HepG2 (cell line): ENCODE data around the gene C3orf52. TPM values are rescaled to one million over a fixed set of nuclear protein-coding genes. Genes with fewer than 3 reads are reported as not detected.

Source experiments
- ATAC-seq: fragments of 200-7000 bp; cut with Tn5 transposase; 3 replicates; pipeline ENCODE4 v1.9.1; 2020; ENCODE audit warnings: mild to moderate bottlenecking, moderate library complexity
- BruUV-seq: library from RNA; stranded (reverse); fragments of 400-500 nt; replicated peaks from 2 replicates; lab custom pipeline; 2021; lab: Mats Ljungman, UMichigan
- CTCF ChIA-PET: fragments of 300-600 bp; formaldehyde crosslinking; extraction: SDS; loops from one replicate; lab custom pipeline; 2021; ENCODE audit warnings: low total read pairs, inconsistent platforms, low intra/inter-chr PET ratio; lab: Yijun Ruan, JAX
- POLR2A ChIA-PET: fragments of 350-600 bp; sonication (Branson Sonifier 250); formaldehyde crosslinking; loops from one replicate; lab custom pipeline; 2020; ENCODE audit warnings: antibody characterized with exemption, inconsistent platforms; lab: Yijun Ruan, JAX
- DNase-seq: peaks from one replicate; pipeline ENCODE4 v3.0.0-alpha.2; 2015; ENCODE audit warnings: low spot score
- FAIRE-seq: peaks from 3 replicates; lab custom pipeline; 2011; peaks lifted over from hg19 to GRCh38; lab: Jason Lieb, UNC
- H2AFZ ChIP-seq: one replicate; pipeline ENCODE4 v1.6.1; 2011; ENCODE audit warnings: low read length, inconsistent platforms
- H3K27ac ChIP-seq: fragments of 300-600 bp; 3 replicates; pipeline ENCODE4 v1.8.0; 2011; ENCODE audit warnings: mixed run types, mild to moderate bottlenecking, mixed read lengths, low read length, inconsistent platforms; ENCODE audit not compliant: insufficient read depth; ENCODE audit errors: extremely low read length
- H3K27me3 ChIP-seq, 2 experiments: fragments of 200-600 bp in 1 of 2; 2 replicates in 1 of 2; 3 replicates in 1 of 2; pipeline versions ENCODE4 v1.6.0 to v1.8.0; 2011; ENCODE audit warnings: low read length in 2 of 2, mild to moderate bottlenecking in 2 of 2, moderate library complexity in 2 of 2, inconsistent platforms in 1 of 2; ENCODE audit not compliant: insufficient read depth in 2 of 2, control insufficient read depth in 1 of 2
- H3K36me3 ChIP-seq, 2 experiments: fragments of 200-600 bp in 1 of 2; replicated peaks in 1 of 2; 2 replicates in 1 of 2; 3 replicates in 1 of 2; pipeline versions ENCODE4 v1.5.1 to v1.8.0; 2011; ENCODE audit warnings: low read length in 2 of 2, inconsistent platforms in 1 of 2; ENCODE audit not compliant: insufficient read depth in 2 of 2, control insufficient read depth in 1 of 2
- H3K4me1 ChIP-seq: 2 replicates; pipeline ENCODE4 v1.5.1; 2012; ENCODE audit warnings: low read length, inconsistent platforms; ENCODE audit not compliant: insufficient read depth
- H3K4me2 ChIP-seq: 2 replicates; pipeline ENCODE4 v1.6.0; 2011; ENCODE audit warnings: low read depth, low read length, inconsistent platforms
- H3K4me3 ChIP-seq, 3 experiments: fragments of 200-600 bp in 1 of 3; sonication (generic), shearing (Covaris generic) in 1 of 3; replicated peaks in 1 of 3; 2 replicates each; pipeline ENCODE4 v1.5.1; 2011 to 2016; ENCODE audit warnings: low read length in 3 of 3, inconsistent platforms in 2 of 3, low read depth in 2 of 3, mild to moderate bottlenecking in 2 of 3, control low read depth in 1 of 3, mixed read lengths in 1 of 3; ENCODE audit not compliant: insufficient read depth in 1 of 3
- H3K79me2 ChIP-seq: one replicate; pipeline ENCODE4 v1.6.1; 2011; ENCODE audit warnings: low read length, inconsistent platforms; ENCODE audit not compliant: insufficient read depth
- H3K9ac ChIP-seq: 2 replicates; pipeline ENCODE4 v1.6.0; 2011; ENCODE audit warnings: mild to moderate bottlenecking, low read depth, low read length, inconsistent platforms; ENCODE audit not compliant: insufficient read depth
- H3K9me3 ChIP-seq: 2 replicates; pipeline ENCODE4 v1.5.1; 2012; ENCODE audit warnings: mild to moderate bottlenecking, low read length
- H4K20me1 ChIP-seq: 2 replicates; pipeline ENCODE4 v1.6.0; 2011; ENCODE audit warnings: inconsistent platforms, mild to moderate bottlenecking, low read length, moderate library complexity; ENCODE audit not compliant: insufficient read depth
- SMAD9 ChIP-seq: sonication (generic); formaldehyde crosslinking; IDR thresholded peaks from 2 replicates; pipeline ENCODE4 v1.5.1; 2020; ENCODE audit warnings: mild to moderate bottlenecking, missing genetic modification reagents
- SMYD3 ChIP-seq: sonication (generic); formaldehyde crosslinking; IDR thresholded peaks from 2 replicates; pipeline ENCODE4 v1.8.1; 2023; ENCODE audit warnings: mild to moderate bottlenecking, missing genetic modification reagents
- ZFP36L1 ChIP-seq: sonication (generic); formaldehyde crosslinking; IDR thresholded peaks from 2 replicates; pipeline ENCODE4 v1.8.0; 2022; ENCODE audit warnings: mild to moderate bottlenecking, missing genetic modification reagents, moderate library complexity
- ZNF30 ChIP-seq: sonication (generic); formaldehyde crosslinking; IDR thresholded peaks from 2 replicates; pipeline ENCODE4 v1.5.0; 2020; ENCODE audit warnings: mild to moderate bottlenecking, missing genetic modification reagents
- ZNF605 ChIP-seq: sonication (generic); formaldehyde crosslinking; IDR thresholded peaks from 2 replicates; pipeline ENCODE4 v1.8.0; 2022; ENCODE audit warnings: mild to moderate bottlenecking, missing genetic modification reagents
- WGBS: methylation state at CpG from one replicate; pipeline ENCODE4 v1.1.6; 2017; ENCODE audit warnings: low lambda C conversion rate; 5-methylcytosine and 5-hydroxymethylcytosine counted together
- in situ Hi-C: cut with HindIII; loops from 2 replicates; pipeline ENCODE4 v1.10.0; 2017; ENCODE audit warnings: low pct_unique_long_range_greater_than_20kb; ENCODE audit not compliant: extremely low pct_ligation_motif_present
- intact Hi-C: fragments of 100-400 bp; cut with micrococcal nuclease; formaldehyde crosslinking; loops from one replicate; pipeline ENCODE4 v1.10.0; 2022; ENCODE audit not compliant: unreplicated experiment
- polyA plus RNA-seq, 8 experiments: library from polyadenylated mRNA; depleted of rRNA in 3 of 8; stranded (reverse) in 7 of 8; unstranded in 1 of 8; fragments of >200 nt; fragmentation: Illumina TruSeq in 4 of 8; extraction: Trizol in 4 of 8; gene quantifications; 2 replicates each; pipeline versions ENCODE4 v1.2.1 to v1.2.3, GENCODE V29; 2011 to 2016; ENCODE audit warnings: low read depth in 4 of 8, missing spikeins in 1 of 8, mixed read lengths in 1 of 8; ENCODE audit not compliant: insufficient read depth in 1 of 8
- total RNA-seq, 5 experiments: library from RNA; depleted of rRNA; stranded (reverse); fragments of >200 nt; fragmentation: Illumina TruSeq; extraction: Trizol; gene quantifications; 2 replicates each; pipeline ENCODE4 v1.2.3, GENCODE V29; 2016; ENCODE audit warnings: low read depth in 1 of 5
- TF ChIP-seq, protein P1 (sequence below): IDR thresholded peaks from 2 replicates; pipeline ENCODE4 v1.6.1; 2016; ENCODE audit warnings: mild to moderate bottlenecking
- TF ChIP-seq, protein P2 (sequence below): sonication (generic); formaldehyde crosslinking; IDR thresholded peaks from 2 replicates; pipeline ENCODE4 v1.4.0; 2020; ENCODE audit warnings: missing genetic modification reagents, borderline replicate concordance
- TF ChIP-seq, protein P3 (sequence below): sonication (generic); formaldehyde crosslinking; IDR thresholded peaks from 2 replicates; pipeline ENCODE4 v1.8.1; 2023; ENCODE audit warnings: mild to moderate bottlenecking, moderate library complexity, missing genetic modification reagents

Gene C3orf52
- total and polyA plus RNA-seq, 2 of the 13 experiments (the other 11 are each of a cell fraction or from before 2014, with no cell fraction given) = 0.79 to 1.2 TPM

DNA sequence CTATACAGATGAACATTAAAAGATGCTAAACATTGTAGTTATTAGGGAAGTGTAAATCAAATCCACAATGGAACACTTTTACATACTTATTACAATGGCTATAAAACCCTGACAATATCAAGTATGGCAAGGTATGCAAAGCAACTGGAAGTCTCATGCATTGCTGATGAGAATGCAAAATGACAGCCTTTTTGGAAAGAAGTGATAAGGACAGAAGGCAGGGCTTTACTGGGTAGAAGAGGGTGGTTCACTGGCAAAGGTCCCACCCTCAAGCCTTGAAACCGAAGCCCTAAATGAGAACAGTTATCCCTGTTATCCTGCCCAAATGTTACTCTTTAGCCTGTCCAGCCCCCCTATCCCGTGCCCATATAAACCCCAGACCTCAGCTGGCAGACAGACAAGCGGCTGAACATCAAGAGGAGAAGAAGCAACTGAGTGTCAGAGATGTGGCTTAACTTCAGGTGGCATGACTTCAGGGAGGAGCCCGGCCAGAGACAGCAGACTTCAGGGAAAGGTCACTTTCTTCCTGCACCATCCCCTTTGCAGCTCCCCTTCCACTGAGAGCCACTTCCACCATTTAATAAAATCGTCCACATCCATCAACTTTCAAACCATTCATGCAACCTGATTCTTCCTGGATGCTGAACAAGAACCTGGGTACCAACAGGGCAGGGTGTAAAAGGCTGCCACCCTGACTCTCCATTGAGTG lies 47.6 kb downstream of the C3orf52 start:
- no peak overlapping the region for H3K4me3 ChIP-seq
- 0% methylated on average over 5 of the region's 5 CpGs for WGBS
- no peaks in the 10 kb centered on the region for H3K4me1 ChIP-seq
- H3K36me3 ChIP-seq = no peaks in the 10 kb centered on the region
- ATAC-seq (no peak), DNase-seq (no peak), FAIRE-seq (no peak)
- no peak overlapping the region for H2AFZ ChIP-seq
- no peak overlapping the region for H3K4me2 ChIP-seq
- POLR2A ChIA-PET = no interaction called here
- no peak overlapping the region for H3K9ac ChIP-seq
- BruUV-seq = no TSS peak
- in situ Hi-C loops (loop anchor here (10.0 kb wide), 1 partner anchor 381 kb away; no protein-coding TSS in a partner anchor), intact Hi-C loops (loop anchor here (10.0 kb wide), 1 partner anchor 161 kb away; the partner anchor contains the start of gene SLC9C1)
- TF ChIP-seq SMAD9 (CRISPR knock-in tag) = no peak
- no peaks in the 10 kb centered on the region for H4K20me1 ChIP-seq
- CTCF ChIA-PET = no interaction called here
- no peaks in the 10 kb centered on the region for H3K79me2 ChIP-seq
- H3K27ac ChIP-seq = no peak overlapping the region
- no peaks in the 10 kb centered on the region; a peak in 1 of 5 replicates for H3K27me3 ChIP-seq
- no peaks in the 10 kb centered on the region for H3K9me3 ChIP-seq

DNA sequence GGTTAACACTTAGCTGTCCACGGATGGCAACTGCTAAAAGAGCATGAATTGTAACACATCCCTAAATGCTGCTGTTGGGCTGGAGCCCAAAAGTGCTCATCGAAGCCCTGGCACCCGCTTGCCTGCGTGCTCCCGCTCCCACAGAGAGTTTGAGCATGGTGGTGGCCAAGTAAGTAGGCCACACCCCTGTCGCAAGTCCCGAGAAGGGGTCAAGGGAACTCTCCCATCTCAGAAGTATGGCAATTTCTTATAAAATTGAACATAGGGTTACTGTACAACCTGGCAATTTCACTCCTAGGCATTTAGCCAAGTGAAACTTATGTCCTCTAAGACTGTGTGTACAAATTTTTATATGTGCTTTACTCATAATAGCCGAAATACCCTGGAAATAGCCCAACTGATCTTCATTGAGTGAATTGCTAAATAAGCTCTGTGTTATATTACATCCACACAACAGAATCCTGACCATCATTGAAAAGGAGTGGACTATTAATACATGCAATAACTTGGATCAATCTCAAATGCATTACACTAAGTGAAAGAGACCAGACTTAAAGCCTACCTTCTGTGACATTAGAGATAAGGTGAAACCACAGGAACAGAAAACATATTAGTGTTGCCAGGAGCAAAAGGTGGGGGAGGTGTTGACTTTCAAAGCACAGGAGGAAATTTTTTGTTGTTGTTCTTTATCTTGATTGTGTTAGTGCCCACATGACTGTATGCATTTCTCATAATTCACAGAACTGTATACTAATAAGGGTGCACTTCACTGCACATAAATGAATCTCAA lies 48.3 kb downstream of the C3orf52 start:
- in situ Hi-C loops = loop anchor here (10.0 kb wide), 1 partner anchor 380 kb away; no protein-coding TSS in a partner anchor
- H3K4me1 ChIP-seq = no peaks in the 10 kb centered on the region
- intact Hi-C loops = loop anchor here (10.0 kb wide), 1 partner anchor 160 kb away; the partner anchor contains the start of gene SLC9C1
- DNase-seq = no peak
- H4K20me1 ChIP-seq = no peaks in the 10 kb centered on the region
- BruUV-seq = no TSS peak
- FAIRE-seq = no peak
- H2AFZ ChIP-seq = no peak overlapping the region
- no peak overlapping the region for H3K4me3 ChIP-seq
- no peak overlapping the region for H3K9ac ChIP-seq
- H3K27ac ChIP-seq = no peak overlapping the region
- no peaks in the 10 kb centered on the region; a peak in 1 of 5 replicates for H3K27me3 ChIP-seq
- TF ChIP-seq, protein P1, sequence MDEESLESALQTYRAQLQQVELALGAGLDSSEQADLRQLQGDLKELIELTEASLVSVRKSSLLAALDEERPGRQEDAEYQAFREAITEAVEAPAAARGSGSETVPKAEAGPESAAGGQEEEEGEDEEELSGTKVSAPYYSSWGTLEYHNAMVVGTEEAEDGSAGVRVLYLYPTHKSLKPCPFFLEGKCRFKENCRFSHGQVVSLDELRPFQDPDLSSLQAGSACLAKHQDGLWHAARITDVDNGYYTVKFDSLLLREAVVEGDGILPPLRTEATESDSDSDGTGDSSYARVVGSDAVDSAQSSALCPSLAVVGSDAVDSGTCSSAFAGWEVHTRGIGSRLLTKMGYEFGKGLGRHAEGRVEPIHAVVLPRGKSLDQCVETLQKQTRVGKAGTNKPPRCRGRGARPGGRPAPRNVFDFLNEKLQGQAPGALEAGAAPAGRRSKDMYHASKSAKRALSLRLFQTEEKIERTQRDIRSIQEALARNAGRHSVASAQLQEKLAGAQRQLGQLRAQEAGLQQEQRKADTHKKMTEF (CRISPR knock-in tag) = no peak
- TF ChIP-seq ZNF605 (CRISPR knock-in tag) (no peak), ZNF30 (CRISPR knock-in tag) (no peak), SMYD3 (CRISPR knock-in tag) (no peak), ZFP36L1 (no peak)
- TF ChIP-seq, protein P2, sequence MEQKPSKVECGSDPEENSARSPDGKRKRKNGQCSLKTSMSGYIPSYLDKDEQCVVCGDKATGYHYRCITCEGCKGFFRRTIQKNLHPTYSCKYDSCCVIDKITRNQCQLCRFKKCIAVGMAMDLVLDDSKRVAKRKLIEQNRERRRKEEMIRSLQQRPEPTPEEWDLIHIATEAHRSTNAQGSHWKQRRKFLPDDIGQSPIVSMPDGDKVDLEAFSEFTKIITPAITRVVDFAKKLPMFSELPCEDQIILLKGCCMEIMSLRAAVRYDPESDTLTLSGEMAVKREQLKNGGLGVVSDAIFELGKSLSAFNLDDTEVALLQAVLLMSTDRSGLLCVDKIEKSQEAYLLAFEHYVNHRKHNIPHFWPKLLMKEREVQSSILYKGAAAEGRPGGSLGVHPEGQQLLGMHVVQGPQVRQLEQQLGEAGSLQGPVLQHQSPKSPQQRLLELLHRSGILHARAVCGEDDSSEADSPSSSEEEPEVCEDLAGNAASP (CRISPR knock-in tag) = no peak
- TF ChIP-seq, protein P3, sequence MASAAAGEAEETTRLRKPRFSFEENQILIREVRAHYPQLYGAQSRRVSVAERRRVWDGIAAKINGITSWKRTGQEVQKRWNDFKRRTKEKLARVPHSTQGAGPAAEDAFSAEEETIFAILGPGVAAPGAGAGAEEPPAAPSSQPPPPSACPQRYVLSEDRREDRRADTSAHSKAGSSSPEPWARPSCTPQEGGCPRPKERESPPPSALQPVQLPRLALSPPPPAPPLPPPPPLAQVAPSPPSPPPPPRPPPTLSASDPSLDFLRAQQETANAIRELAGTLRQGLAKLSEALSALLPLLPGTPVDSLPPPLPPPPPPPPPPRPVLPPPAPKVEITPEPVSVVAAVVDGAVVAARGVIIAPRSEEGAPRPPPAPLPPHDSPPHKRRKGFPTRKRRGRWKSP (CRISPR knock-in tag) = no peak
- TF ChIP-seq, all 625 proteins: peak for 0
- ChIA-PET POLR2A (no interaction called here), CTCF (no interaction called here)
- H3K36me3 ChIP-seq = no peaks in the 10 kb centered on the region
- no peak for ATAC-seq
- H3K79me2 ChIP-seq = no peaks in the 10 kb centered on the region
- H3K9me3 ChIP-seq = no peaks in the 10 kb centered on the region
- H3K4me2 ChIP-seq = no peak overlapping the region
- WGBS = 2% methylated on average over 4 of the region's 8 CpGs
